ENCODE data around the gene CNN3.

The CNN3 gene

DNA sequence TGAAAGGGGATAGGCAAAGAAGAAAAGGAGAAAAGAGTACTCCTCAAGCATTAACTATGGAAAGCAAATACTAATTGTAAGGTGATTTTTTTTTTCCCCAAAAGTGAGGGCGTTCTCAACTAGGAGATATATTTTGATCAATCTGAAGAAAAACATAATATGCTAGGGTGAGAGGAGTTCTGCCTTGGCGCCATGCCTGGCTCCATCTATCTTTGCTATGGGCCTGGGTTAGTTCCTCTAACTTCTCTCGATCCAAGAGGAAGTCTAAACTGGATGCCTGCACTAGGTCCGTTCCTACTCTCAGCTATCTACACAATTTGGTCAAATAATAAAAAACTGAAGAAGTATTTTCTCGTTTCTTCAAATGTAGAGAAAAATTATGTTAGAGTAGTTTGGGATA lies 20.5 kb downstream of the CNN3 start:
- in situ Hi-C loops (cut with HindIII; ENCODE audit: low sequenced_read_pairs): no loop called here
- no peak for DNase-seq (ENCODE audit: low read depth, low spot score)
- TF ChIP-seq, protein P1, sequence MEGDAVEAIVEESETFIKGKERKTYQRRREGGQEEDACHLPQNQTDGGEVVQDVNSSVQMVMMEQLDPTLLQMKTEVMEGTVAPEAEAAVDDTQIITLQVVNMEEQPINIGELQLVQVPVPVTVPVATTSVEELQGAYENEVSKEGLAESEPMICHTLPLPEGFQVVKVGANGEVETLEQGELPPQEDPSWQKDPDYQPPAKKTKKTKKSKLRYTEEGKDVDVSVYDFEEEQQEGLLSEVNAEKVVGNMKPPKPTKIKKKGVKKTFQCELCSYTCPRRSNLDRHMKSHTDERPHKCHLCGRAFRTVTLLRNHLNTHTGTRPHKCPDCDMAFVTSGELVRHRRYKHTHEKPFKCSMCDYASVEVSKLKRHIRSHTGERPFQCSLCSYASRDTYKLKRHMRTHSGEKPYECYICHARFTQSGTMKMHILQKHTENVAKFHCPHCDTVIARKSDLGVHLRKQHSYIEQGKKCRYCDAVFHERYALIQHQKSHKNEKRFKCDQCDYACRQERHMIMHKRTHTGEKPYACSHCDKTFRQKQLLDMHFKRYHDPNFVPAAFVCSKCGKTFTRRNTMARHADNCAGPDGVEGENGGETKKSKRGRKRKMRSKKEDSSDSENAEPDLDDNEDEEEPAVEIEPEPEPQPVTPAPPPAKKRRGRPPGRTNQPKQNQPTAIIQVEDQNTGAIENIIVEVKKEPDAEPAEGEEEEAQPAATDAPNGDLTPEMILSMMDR (IDR thresholded peaks at IDR 0.05; ENCODE audit: low read depth, low read length): no peak
- no peak overlapping the region for H3K4me3 ChIP-seq (ENCODE audit: low read depth, low read length)

DNA sequence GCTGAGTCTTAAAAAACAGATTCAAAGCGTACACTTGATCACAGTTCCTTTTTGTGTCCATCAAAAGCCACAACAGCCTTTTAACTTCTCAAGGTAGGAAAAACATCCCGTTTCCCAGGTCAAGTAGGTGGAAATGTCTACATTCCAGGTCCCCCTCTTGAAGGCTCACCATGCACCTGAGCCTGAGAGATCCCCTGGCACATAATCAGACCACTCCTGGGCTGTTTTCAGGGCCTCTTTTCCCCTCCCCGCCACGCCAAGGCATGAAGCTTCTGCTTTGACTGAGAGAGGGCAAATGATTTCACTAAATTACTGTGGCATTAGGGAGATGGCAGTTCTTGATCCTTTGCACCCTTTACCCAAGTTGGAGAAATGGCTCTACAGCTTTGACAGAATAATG lies 21.7 kb downstream of the CNN3 start:
- DNase-seq (ENCODE audit: low read depth, low spot score): no peak
- TF ChIP-seq, protein P1 (IDR thresholded peaks at IDR 0.05; ENCODE audit: low read depth, low read length): no peak
- no peak overlapping the region for H3K4me3 ChIP-seq (ENCODE audit: low read depth, low read length)
- in situ Hi-C loops (cut with HindIII; ENCODE audit: low sequenced_read_pairs): no loop called here

DNA sequence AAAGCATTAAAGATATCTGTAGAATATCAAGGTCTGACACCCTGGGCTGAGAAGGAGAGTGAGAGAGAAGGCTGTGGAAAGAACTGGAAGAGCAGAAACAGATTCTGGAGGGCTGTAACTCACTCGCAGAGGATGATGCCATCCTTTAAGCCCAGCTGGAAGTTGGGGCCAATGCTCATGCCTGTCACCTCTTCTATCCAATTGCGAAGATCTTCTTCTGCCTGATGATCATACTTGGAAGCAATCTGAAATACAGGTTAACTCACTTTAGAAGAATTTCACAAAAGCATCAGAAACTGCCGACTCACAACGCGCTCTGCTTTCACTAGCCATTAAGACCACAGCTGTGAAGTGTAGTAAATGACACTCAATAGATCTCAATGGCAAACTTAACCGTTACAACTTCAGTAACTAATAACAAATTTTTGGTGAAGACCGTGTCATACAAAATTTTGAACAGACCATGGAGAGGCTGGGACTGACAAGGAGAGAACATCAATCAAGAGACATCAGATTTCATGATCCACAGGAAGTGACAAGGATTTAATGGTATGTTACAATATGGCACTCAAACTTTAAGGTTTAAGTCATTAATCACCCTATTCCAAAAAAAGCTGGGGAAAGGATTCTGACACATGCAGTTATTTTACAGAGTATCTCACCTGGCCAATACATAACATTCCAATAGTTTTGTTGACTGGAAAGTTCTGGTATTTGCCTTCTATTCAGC lies 23.5 kb downstream of the CNN3 start:
- H3K4me3 ChIP-seq (ENCODE audit: low read depth, low read length): no peak overlapping the region
- in situ Hi-C loops (cut with HindIII; ENCODE audit: low sequenced_read_pairs): no loop called here
- peak; percentile 43 for DNase-seq (ENCODE audit: low read depth, low spot score)
- TF ChIP-seq, protein P1 (IDR thresholded peaks at IDR 0.05; ENCODE audit: low read depth, low read length): no peak

DNA sequence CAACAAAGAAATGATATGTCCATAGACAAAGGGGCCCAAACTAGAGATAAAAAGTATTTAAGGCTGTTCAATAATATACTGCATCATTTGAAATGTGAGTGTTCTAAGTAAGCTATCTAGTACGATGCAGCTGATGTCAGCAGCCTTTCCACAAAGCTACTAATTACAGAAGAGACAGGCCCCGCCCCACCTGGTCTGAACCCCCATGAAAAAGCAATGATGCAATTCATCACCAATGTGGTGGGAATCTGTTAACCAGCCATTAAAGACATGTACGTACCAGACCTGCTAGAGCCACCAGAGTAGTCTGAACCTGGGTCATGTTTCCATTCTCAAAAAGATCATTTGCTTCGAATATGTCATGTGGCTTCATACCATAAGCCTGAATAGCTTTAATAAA lies 25.1 kb downstream of the CNN3 start:
- TF ChIP-seq, protein P1 (IDR thresholded peaks at IDR 0.05; ENCODE audit: low read depth, low read length): no peak
- in situ Hi-C loops (cut with HindIII; ENCODE audit: low sequenced_read_pairs): no loop called here
- DNase-seq (ENCODE audit: low read depth, low spot score): no peak
- H3K4me3 ChIP-seq (ENCODE audit: low read depth, low read length): no peak overlapping the region

DNA sequence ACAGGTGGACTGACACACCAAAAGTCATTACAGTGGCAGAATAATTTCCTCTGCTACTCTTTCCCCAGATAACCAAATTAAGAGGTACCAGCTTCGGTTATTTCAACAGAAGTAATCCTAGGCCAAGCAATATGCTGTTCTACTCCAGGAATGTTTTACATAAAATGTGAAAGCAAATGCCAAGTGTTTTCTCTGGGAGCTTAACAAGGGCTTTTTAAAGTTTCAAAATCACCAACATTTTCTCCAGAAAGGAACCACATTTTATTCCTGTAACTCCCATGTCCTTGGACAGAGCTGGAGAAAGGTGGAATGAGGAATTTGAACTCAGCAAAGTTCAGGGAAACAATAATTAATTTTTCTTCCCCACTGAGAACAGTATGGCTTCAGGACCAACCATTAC lies 27.2 kb downstream of the CNN3 start:
- TF ChIP-seq, protein P1 (IDR thresholded peaks at IDR 0.05; ENCODE audit: low read depth, low read length): no peak
- in situ Hi-C loops (cut with HindIII; ENCODE audit: low sequenced_read_pairs): no loop called here
- no peak for DNase-seq (ENCODE audit: low read depth, low spot score)
- no peak overlapping the region for H3K4me3 ChIP-seq (ENCODE audit: low read depth, low read length)

DNA sequence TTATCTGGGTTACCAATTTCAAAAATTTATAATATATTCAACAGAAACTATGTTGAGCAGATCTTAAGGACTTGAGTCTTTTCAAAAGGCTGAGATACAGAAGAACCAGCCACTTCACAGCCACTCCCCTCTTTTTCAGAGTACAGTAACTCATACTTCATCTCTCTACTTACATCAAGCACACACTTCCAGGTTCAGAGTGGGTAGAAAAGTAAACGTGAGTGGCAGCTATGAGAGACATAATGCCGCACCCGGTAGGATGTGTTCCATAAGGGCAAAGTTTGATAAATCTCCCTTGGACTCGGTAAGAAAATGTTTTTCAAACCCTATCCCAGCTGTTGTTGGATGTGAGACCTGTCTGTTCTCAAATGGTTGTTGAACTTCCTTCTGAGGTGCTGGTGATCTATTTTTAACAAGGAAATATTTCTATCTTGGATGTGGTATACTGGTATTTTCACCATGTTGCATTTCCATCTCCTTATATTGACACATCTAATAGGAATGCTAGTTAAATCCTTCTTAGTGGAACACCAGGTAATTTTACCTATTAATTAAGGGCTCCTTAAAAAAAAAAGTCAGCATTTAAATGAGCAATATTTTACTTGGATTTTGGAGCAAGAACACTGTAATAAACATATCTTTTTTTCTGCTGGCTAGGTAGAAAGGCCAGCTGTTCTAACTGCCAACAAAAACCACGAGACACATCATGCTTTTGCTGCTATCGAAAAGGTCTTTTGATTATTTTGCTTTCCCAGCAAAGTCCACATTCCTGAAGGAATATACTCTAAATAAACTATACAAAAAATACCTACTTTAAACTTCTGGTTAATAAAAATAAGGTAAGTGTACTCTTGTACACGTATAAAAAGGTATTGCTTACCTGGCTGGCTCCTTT lies 28.2 kb downstream of the CNN3 start:
- H3K4me3 ChIP-seq (ENCODE audit: low read depth, low read length): no peak overlapping the region
- TF ChIP-seq, protein P1 (IDR thresholded peaks at IDR 0.05; ENCODE audit: low read depth, low read length): no peak
- DNase-seq (ENCODE audit: low read depth, low spot score): peak; percentile 47
- in situ Hi-C loops (cut with HindIII; ENCODE audit: low sequenced_read_pairs): no loop called here
